HEK293 (cell line): ENCODE data around the gene SERPINB3.

Source experiments
- CTCF ChIP-seq: fragments of 450-650 bp; formaldehyde crosslinking; IDR thresholded peaks from 2 replicates; pipeline ENCODE4 v1.5.1; 2016; ENCODE audit warnings: missing biosample characterization, missing genetic modification characterization
- KLF10 ChIP-seq: fragments of 450-650 bp; IDR thresholded peaks from 2 replicates; pipeline ENCODE4 v1.5.1; 2018; ENCODE audit warnings: missing biosample characterization, mild to moderate bottlenecking, missing genetic modification characterization
- YY2 ChIP-seq: fragments of 450-650 bp; formaldehyde crosslinking; IDR thresholded peaks from 2 replicates; pipeline ENCODE4 v1.5.1; 2016; ENCODE audit warnings: missing biosample characterization, missing genetic modification characterization
- ZBTB21 ChIP-seq: fragments of 450-650 bp; formaldehyde crosslinking; IDR thresholded peaks from 2 replicates; pipeline ENCODE4 v1.5.1; 2017; ENCODE audit warnings: missing biosample characterization, missing genetic modification characterization
- ZNF239 ChIP-seq: fragments of 450-650 bp; formaldehyde crosslinking; IDR thresholded peaks from 2 replicates; pipeline ENCODE4 v1.5.1; 2016; ENCODE audit warnings: missing biosample characterization, missing genetic modification characterization
- ZNF311 ChIP-seq: fragments of 450-650 bp; formaldehyde crosslinking; IDR thresholded peaks from 2 replicates; pipeline ENCODE4 v1.5.1; 2017; ENCODE audit warnings: missing biosample characterization, missing genetic modification characterization, borderline replicate concordance

- TF ChIP-seq YY2 (no peak), CTCF (tag by site-specific recombination) (no peak), ZBTB21 (tag by site-specific recombination) (no peak), KLF10 (tag by site-specific recombination) (no peak), ZNF311 (tag by site-specific recombination) (no peak), ZNF239 (tag by site-specific recombination) (no peak)
These were observed 35.3 kb downstream of the SERPINB3 start for GRCh38 chr18:63626431-63626830.
